ENCODE data around the gene HIF3A. TPM values are rescaled to one million over a fixed set of nuclear protein-coding genes. Genes with fewer than 3 reads are reported as not detected.

Gene HIF3A
- polyA plus RNA-seq, 1 donor (not counting 4 experiments of a cell fraction or from before 2014, with no cell fraction given): 0.01 TPM

DNA sequence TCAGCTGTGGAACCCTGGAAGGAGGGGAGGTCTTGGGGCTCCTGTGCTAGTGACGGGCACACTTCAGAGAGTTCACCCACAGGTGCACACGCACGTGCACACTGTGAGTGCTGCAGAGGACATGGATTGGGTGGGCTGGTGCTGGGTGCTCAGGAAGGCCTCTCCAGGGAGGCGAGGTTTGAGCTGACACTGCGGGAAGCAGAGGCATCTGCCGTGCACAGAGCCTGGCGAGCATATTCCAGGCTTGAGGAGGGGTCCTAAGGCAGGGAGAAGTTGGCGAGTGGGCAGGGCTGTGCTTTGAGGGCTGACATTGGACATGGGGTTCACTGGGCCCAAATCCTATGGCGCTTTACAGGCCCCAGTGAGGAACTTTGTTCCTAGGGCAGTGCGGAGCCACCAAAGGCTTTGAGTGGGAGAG is 90.9 kb downstream of the HIF3A start:
- no peak for FAIRE-seq
- Histone ChIP-seq H3K27me3 (ENCODE audit: control insufficient read depth, extremely low read depth, insufficient read depth, low read length) (no peaks in the 10 kb centered on the region), H3K4me1 (ENCODE audit: control insufficient read depth, extremely low read depth, insufficient read depth, low read length) (no peaks in the 10 kb centered on the region), H3K27ac (ENCODE audit: control insufficient read depth, insufficient read depth, low read length) (no peak overlapping the region), H3K9me1 (ENCODE audit: control insufficient read depth, extremely low read depth, insufficient read depth, low read length) (no peaks in the 10 kb centered on the region), H3K9ac (ENCODE audit: control insufficient read depth, extremely low read depth, insufficient read depth, low read length) (no peak overlapping the region), H3K36me3 (ENCODE audit: control insufficient read depth in 2 of 2, extremely low read depth in 1 of 2, insufficient read depth in 2 of 2, low read length in 2 of 2) (peaks cover 30 to 35% of the 10 kb centered on the region in 2 experiments), H3K4me3 (ENCODE audit: control insufficient read depth in 2 of 3, extremely low read depth in 1 of 3, insufficient read depth in 2 of 3, low read depth in 1 of 3, low read length in 3 of 3) (no peak overlapping the region), H3K4me2 (ENCODE audit: control insufficient read depth, extremely low read depth, insufficient read depth, low read depth, low read length) (no peak overlapping the region), H2AFZ (ENCODE audit: control insufficient read depth, low read length) (no peak overlapping the region), H3K9me3 (ENCODE audit: control insufficient read depth, low read depth, low read length) (peaks cover 4% of the 10 kb centered on the region), H4K20me1 (ENCODE audit: control insufficient read depth, extremely low read depth, insufficient read depth, low read length) (no peaks in the 10 kb centered on the region), H3K79me2 (ENCODE audit: control insufficient read depth, insufficient read depth, low read length) (no peaks in the 10 kb centered on the region)
- DNase-seq (ENCODE audit: low read depth, low spot score): no peak
- dilution Hi-C loops (cut with MboI; ENCODE audit: extremely low pct_ligation_motif_present, low sequenced_read_pairs): no loop called here
- TF ChIP-seq, protein P1, sequence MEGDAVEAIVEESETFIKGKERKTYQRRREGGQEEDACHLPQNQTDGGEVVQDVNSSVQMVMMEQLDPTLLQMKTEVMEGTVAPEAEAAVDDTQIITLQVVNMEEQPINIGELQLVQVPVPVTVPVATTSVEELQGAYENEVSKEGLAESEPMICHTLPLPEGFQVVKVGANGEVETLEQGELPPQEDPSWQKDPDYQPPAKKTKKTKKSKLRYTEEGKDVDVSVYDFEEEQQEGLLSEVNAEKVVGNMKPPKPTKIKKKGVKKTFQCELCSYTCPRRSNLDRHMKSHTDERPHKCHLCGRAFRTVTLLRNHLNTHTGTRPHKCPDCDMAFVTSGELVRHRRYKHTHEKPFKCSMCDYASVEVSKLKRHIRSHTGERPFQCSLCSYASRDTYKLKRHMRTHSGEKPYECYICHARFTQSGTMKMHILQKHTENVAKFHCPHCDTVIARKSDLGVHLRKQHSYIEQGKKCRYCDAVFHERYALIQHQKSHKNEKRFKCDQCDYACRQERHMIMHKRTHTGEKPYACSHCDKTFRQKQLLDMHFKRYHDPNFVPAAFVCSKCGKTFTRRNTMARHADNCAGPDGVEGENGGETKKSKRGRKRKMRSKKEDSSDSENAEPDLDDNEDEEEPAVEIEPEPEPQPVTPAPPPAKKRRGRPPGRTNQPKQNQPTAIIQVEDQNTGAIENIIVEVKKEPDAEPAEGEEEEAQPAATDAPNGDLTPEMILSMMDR (optimal IDR thresholded peaks at IDR 0.05 in 1 of 3, IDR thresholded peaks at IDR 0.05 in 1 of 3, conservative IDR thresholded peaks at IDR 0.05 in 1 of 3; ENCODE audit: extremely low read depth in 1 of 3, insufficient read depth in 2 of 3, low read length in 3 of 3): no peak
- TF ChIP-seq EZH2 (IDR thresholded peaks at IDR 0.05; ENCODE audit: low read length): no peak

DNA sequence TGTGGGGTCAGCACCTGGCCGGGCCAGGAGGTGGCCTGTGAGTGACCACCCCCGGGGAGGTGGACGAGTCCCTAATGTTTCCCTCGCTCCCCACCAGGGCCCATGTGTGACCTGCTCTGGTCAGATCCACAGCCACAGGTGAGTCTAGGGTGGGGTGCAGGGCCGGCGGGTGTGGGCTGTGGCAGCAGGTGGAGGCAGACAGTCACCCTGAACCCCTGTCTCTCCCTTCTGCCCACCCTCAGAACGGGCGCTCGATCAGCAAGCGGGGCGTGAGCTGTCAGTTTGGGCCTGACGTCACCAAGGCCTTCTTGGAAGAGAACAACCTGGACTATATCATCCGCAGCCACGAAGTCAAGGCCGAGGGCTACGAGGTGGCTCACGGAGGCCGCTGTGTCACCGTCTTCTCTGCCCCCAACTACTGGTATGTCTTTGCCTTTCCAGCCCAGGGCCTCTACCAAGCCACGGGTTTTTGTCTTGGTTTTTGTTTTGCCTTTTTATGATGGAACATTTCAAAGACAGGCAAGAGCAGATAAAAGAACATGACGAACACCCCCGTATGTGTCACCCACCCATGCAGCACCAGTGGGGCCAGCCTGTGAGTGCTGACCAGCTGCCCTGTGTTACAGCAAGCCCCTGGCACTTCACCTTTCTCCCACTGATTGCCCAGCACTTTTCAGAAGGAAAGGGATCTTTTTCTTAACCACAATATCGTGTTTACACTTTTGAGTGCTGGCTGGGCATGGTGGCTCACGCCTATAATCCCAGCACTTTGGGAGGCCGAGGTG is 91.7 kb downstream of the HIF3A start:
- Histone ChIP-seq H3K27ac (ENCODE audit: control insufficient read depth, insufficient read depth, low read length) (no peak overlapping the region), H4K20me1 (ENCODE audit: control insufficient read depth, extremely low read depth, insufficient read depth, low read length) (no peaks in the 10 kb centered on the region), H3K4me1 (ENCODE audit: control insufficient read depth, extremely low read depth, insufficient read depth, low read length) (no peaks in the 10 kb centered on the region), H3K9ac (ENCODE audit: control insufficient read depth, extremely low read depth, insufficient read depth, low read length) (no peak overlapping the region), H2AFZ (ENCODE audit: control insufficient read depth, low read length) (no peak overlapping the region), H3K4me2 (ENCODE audit: control insufficient read depth, extremely low read depth, insufficient read depth, low read depth, low read length) (no peak overlapping the region), H3K9me1 (ENCODE audit: control insufficient read depth, extremely low read depth, insufficient read depth, low read length) (no peaks in the 10 kb centered on the region), H3K9me3 (ENCODE audit: control insufficient read depth, low read depth, low read length) (peaks cover 4% of the 10 kb centered on the region), H3K27me3 (ENCODE audit: control insufficient read depth, extremely low read depth, insufficient read depth, low read length) (no peaks in the 10 kb centered on the region), H3K4me3 (ENCODE audit: control insufficient read depth in 2 of 3, extremely low read depth in 1 of 3, insufficient read depth in 2 of 3, low read depth in 1 of 3, low read length in 3 of 3) (no peak overlapping the region), H3K36me3 (ENCODE audit: control insufficient read depth in 2 of 2, extremely low read depth in 1 of 2, insufficient read depth in 2 of 2, low read length in 2 of 2) (peaks cover 30 to 35% of the 10 kb centered on the region in 2 experiments), H3K79me2 (ENCODE audit: control insufficient read depth, insufficient read depth, low read length) (no peaks in the 10 kb centered on the region)
- FAIRE-seq (no peak), DNase-seq (ENCODE audit: low read depth, low spot score) (no peak)
- TF ChIP-seq, protein P1 (optimal IDR thresholded peaks at IDR 0.05 in 1 of 3, IDR thresholded peaks at IDR 0.05 in 1 of 3, conservative IDR thresholded peaks at IDR 0.05 in 1 of 3; ENCODE audit: extremely low read depth in 1 of 3, insufficient read depth in 2 of 3, low read length in 3 of 3): no peak
- TF ChIP-seq EZH2 (IDR thresholded peaks at IDR 0.05; ENCODE audit: low read length): no peak
- dilution Hi-C loops (cut with MboI; ENCODE audit: extremely low pct_ligation_motif_present, low sequenced_read_pairs): no loop called here

Data from keratinocyte (primary cell).